Fibroblast of peridontal ligament (primary cell): ENCODE data around the gene ZFY.
"Not testable (repeated sequence)": the region's sequence is repeated elsewhere in the genome, so short reads cannot be mapped to it uniquely, and the experiment has no call there.

Experiments
- DNase-seq: peaks from one replicate; pipeline ENCODE4 v3.0.0-alpha.2; 2010; ENCODE audit errors: extremely low read depth

Gene ZFY

DNA sequence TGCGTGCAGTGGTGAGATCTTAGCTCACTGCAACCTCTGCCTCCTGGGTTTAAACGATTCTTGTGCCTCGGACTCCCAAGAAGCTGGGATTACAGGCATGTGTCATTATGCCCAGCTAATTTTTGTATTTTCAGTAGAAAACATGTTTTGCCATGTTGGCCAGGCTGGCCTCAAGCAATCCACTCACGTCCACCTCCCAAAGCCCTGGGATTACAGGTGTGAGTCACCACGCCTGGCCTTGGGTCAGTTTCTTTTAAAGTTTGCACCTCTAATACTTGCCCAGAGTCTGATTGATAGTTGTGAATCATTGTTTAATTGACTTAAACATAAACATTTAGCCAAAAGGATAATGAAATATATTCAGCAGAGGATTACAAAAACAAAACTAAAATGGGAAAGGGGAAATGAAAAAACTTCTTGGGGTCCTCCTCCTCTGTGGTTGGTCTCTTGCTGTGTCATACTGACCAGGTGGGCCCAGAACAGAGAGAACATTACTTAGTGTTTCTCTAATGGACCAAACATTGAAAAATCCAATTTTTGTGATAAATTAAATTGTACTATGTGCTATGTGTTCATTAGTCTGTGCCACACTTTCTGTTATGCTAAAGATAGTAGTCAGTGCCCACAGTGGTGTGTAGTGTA, 38.0 kb downstream of the ZFY start:
- no peak for DNase-seq

DNA sequence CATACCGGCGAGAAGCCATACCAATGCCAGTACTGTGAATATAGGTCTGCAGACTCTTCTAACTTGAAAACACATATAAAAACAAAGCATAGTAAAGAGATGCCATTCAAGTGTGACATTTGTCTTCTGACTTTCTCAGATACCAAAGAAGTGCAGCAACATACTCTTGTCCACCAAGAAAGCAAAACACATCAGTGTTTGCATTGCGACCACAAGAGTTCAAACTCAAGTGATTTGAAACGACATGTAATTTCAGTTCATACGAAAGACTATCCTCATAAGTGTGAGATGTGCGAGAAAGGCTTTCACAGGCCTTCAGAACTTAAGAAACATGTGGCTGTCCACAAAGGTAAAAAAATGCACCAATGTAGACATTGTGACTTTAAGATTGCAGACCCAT, 44.1 kb downstream of the ZFY start:
- DNase-seq, result no peak

DNA sequence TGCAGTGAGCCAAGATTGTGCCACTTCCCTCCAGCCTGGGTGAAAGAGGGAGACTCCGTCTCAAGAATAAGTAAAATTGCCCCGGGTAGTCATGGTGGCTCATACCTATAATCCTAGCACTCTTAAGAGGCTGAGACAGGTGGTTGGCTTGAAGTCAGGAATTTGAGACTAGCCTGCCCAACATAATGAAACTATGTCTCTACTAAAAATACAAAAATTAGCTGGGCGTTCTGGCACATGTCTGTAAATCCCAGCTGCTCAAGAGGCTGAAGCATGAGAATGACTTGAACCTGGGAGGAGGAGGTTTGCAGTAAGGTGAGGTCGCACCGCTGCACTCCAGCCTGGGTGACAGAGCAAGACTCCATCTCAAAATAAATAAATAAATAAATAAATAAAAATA, 49.3 kb downstream of the ZFY start:
- no peak for DNase-seq

DNA sequence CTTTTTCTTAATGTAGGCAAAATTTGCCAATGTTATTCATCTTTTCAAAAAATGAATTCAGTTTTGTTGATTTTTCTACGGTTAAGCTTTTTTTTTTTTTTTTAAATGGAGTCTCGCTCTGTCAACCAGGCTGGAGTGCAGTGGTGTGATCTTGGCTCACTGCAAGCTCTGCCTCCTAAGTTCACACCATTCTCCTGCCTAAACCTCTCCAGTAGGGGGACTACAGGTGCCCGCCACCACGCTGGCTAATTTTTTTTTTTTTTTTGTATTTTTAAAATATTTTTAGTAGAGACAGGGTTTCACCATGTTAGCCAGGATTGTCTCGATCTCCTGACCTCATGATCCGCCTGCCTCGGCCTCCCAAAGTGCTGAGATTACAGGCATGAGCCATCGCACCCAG, 52.0 kb downstream of the ZFY start:
- not testable (repeated sequence) for DNase-seq

DNA sequence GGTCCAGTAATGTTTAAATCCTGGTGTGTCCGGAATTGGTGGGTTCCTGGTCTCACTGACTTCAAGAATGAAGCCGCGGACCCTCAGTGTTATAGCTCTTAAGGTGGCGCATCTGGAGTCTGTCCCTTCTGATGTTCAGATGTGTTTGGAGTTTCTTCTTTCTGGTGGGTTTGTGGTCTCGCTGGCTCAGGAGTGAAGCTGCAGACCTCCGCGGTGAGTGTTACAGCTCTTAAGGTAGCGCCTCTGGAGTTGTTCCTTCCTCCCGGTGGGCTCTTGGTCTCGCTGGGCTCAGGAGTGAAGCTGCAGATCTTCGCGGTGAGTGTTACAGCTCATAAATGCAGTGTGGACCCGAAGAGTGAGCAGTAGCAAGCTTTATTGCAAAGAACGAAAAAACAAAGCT, 62.2 kb downstream of the ZFY start:
- DNase-seq, result not testable (repeated sequence)

DNA sequence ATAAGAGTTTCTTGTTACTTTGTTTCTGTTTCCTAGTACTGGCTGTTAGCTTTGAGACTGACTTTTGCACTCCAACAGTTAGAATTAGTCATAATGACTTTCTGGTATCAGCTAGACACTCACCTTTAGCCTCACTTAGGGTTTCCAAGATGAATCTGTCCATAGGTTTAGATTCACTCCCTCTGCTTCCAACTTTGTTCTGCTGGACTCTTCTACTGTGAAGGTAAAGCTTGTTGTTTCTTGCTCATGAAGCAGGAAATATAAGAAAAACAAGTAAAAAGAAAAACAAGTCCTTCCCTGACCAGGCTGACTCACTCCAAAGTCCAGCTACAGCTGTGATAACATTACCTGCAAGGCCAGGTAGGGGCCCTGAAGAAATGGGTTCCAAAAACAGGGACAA, 67.0 kb downstream of the ZFY start:
- DNase-seq, result peak; percentile 11

DNA sequence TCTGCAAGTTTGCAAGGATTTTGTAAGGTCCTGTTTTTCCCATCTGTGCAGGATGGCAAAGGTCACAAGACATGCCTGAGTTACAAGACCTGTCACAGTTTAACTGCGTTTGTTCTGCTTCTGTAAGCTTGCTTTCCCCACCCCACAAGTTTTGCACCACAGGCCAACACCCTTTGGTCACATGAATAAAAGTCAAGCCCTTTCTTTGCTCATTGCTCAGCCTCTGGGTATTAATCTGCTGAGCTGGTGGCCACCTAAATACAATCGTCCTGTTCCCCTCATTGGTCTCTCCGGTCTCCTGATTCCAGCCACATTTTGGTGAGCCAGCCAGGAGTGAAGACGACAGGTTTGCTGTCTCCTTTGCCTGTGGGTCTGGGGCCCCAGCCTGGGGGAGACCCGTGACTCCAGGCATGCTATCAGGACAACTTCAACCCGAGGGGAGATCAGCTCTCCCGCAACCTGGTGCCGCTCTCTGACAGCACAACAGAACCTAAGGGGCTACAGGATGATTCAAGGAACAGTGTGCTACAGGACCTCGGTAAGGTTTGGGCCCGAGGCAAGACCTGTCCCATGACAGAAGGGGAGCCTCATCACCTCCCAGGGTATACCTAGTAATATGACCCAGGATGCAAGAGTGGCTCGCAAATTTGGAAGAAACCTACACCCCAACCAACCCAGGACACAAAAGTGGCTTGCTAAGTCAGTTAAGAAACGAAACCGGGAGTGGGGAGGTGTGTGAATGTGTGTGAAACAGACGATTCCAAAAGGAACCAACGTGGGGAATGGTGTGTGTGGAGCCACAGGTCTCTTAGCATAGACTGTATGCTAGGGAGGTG, 67.7 kb downstream of the ZFY start:
- peak; percentile 23 for DNase-seq

DNA sequence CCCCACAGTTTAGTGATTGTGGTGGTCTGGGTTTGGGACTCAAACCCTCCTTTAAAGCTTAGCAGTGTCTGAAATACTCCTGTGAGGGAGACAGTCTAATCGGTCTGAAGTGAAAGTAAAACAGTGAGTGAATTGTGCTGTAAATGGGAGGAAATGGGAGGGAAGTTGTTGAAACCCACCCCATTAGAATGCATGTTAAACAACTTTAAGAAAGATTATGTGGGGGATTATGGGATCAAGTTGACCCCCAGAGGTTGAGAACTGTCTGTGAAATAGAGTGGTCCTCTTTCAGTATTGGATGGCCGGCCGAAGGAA, 68.3 kb downstream of the ZFY start:
- DNase-seq, result peak; percentile 27

DNA sequence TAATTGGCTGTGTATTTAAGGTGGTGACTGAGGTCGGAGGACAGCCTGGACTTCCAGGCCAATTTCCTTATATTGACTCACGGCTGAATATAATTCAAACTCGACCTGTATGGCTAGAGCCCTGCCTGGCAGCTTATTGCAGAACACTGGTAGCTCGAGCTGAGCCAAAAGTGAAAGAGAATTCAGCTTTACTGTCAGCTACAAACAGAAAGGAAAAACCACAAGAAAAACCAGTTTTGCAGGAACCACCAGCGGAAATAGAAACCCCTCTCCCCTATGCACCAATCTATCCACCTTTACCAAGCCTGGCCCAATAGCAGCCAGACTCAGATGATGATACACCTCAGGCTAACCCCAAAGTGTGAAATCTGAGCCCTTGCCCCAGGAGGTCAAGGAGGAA, 68.7 kb downstream of the ZFY start:
- DNase-seq, result peak; percentile 35

DNA sequence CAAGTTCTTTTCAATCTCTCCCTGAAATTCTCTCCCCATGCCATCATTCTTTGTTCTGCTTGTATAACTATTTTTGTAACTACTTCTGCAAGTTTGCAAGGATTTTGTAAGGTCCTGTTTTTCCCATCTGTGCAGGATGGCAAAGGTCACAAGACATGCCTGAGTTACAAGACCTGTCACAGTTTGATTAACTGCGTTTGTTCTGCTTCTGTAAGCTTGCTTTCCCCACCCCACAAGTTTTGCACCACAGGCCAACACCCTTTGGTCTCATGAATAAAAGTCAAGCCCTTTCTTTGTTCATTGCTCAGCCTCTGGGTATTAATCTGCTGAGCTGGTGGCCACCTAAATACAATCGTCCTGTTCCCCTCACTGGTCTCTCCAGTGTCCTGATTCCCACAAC, 70.8 kb downstream of the ZFY start:
- not testable (repeated sequence) for DNase-seq

DNA sequence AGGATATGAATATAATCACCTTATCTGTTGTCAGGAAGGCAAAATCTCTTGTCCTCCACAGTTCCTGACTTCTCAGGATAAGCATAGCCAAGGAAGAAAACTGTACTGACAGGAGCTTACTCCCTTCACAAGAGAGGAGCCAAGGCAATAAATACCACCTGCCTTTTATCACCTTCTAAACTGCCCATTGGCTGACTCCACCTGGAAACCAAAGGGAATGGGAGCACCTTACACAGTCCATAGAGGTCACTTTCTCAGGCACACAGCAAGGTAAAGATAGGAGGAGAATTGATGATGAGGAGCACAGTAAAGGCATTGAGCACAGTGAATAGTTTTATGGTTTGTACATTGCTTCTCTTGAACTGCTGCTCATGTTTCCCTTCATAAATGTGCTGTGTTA, 72.8 kb downstream of the ZFY start:
- DNase-seq, result no peak

DNA sequence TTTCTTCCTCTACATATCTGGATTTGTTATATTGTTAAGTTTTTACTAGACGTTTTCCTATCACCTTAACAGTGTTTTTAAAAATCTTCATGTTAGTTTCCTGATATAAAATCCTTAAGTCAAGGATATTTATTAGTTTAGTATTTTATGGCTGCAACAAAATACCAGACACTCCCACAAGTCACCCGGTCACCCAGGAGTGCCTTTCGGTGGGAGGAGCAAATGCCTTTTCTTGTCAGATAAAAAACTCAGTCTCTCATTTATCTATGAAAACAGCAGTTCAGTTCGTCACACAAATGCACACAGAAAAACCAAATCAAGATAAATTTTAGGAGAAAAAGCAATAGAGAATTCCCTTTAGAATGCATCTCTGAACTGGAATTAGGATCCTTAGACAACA, 77.0 kb downstream of the ZFY start:
- DNase-seq, result no peak

DNA sequence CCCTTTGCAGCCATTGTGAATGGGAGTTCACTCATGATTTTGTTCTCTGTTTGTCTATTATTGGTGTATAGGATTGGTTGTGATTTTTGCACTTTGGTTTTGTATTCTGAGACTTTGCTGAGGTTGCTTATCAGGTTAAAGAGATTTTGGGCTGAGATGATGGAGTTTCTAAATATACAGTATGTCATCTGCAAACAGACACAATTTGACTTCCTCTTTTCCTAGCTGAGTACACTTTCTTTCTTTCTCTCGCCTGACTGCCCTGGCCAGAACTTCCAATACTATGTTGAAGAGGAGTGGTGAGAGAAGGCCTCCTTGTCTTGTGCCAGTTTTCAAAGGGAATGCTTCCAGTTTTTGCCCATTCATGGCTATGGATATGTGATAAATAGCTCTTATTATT, 81.4 kb downstream of the ZFY start:
- no peak for DNase-seq

DNA sequence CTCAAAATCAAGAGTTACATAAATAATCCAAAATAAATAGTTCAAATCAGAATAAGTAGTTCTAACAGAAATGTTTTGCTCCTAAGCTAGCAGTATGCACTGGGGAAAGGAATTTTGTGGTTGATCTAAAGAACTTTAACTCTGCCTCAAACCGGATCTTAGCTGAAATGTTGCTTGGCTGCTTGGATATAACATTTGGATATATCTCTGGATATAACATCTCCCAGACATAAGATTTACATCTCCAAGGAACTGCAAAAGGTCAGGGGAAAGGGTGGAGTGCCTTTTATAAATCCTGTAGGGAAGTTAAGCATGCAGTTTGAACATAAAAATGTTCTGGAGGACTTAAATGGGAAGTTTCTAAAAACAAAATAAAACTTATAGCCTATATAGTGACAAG, 83.4 kb downstream of the ZFY start:
- DNase-seq, result no peak

DNA sequence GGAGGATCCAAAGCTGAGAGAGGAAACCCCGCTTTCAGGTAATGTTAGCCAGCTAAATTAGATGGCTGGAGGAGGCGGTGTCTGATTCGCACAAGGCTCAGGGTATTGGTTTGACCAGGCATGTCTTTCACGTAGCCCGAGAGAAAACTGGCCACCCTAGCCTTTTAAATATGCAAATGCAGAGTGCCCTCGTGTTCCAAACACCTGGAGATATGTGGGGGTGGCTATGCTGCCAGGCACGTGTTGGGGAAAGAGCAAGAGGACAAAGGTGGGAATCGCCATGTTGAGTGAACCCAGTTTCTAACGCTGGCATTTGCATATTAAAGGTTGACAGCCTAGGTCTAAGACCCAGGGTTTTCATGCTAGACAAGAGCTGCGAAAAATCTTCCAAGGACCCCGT, 84.4 kb downstream of the ZFY start:
- no peak for DNase-seq

DNA sequence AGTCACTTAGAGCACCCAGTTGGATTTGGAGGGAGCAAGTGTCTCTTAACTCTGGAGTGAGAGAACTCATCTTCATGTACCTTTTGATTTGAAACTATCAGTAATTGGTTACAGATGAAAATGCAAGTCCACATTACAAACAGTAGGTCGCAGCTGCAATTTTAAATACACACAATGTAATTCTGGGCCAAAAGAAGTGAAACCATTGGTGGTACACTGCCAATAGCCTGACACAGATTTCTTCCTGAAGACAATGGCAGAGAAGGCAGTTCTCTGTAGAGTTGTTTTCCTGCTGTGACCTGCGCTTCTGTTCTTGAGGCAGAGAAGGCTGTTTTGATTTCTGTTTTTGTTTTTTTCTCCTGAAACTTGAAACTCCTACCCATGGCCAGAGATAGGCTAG, 86.0 kb downstream of the ZFY start:
- DNase-seq, result peak; percentile 3

DNA sequence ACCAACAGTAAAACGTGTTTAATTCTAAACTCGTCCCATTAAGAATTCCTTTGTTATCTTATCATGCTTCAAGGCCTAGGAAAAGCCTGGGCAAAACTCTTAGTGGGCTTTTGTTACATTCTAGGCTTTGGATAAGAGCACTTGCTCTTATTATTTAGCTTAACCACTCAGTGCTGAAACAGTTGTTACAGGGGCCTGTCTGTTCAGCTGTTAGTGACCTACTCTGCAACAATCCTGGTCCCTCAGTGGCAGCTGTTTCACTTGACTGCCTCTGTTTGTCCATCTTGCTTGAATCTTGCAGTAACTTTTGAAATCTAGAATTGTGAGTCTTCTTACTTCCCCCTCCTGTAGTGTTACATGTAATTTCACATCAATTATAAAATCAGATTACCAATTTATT, 88.4 kb downstream of the ZFY start:
- DNase-seq, result no peak

DNA sequence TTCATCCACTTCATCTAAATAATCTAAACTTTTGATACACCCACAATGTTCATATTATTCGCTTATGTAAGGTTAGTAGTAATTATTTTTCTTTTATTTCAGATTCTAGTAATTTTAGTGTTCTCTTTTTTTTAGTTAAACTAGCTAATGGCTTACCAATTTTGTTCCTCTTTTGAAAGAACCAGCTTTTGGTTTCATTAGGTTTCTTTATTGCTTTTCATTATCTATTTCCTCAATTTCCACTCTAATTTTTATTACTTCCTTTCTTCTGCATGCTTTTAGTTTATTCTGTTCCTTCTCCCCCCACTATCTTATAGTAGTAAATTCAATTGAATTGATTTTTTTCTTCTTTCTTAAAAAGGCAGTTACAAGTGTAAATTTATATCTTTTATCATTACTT, 90.2 kb downstream of the ZFY start:
- no peak for DNase-seq
